GM19239 (cell line): ENCODE results near the gene SH3RF3.

Experiments
- DNase-seq: peaks from one replicate; pipeline ENCODE4 v3.0.0; 2011; ENCODE audit warnings: low spot score; ENCODE audit not compliant: insufficient read length
- FAIRE-seq: peaks from 2 replicates; lab custom pipeline; 2011; peaks lifted over from hg19 to GRCh38; lab: Jason Lieb, UNC

SH3RF3 gene

GRCh38 chr2:109128616-109129355 lies at the start of gene SH3RF3:
Gene SH3RF3 (plus strand): TSS chr2:109129205.
- DNase-seq (peak; percentile 29), FAIRE-seq (no peak)

GRCh38 chr2:109079590-109079989 lies 49.4 kb upstream of the SH3RF3 start:
- no peak for FAIRE-seq

GRCh38 chr2:109080109-109080508 lies 48.9 kb upstream of the SH3RF3 start:
- FAIRE-seq (no peak), DNase-seq (no peak)

More at GRCh38 chr2:109079590-109079989, 49.4 kb upstream of the SH3RF3 start:
- DNase-seq = no peak

- FAIRE-seq = no peak
Measured at GRCh38 chr2:109080757-109081156, 48.2 kb upstream of the SH3RF3 start.

GRCh38 chr2:109081374-109081773 lies 47.6 kb upstream of the SH3RF3 start:
- FAIRE-seq (no peak), DNase-seq (no peak)

More at GRCh38 chr2:109080757-109081156, 48.2 kb upstream of the SH3RF3 start:
- no peak for DNase-seq

- DNase-seq (no peak), FAIRE-seq (no peak)
Measured at GRCh38 chr2:109083771-109084170, 45.2 kb upstream of the SH3RF3 start.

GRCh38 chr2:109084341-109084740 lies 44.7 kb upstream of the SH3RF3 start:
- DNase-seq = no peak
- no peak for FAIRE-seq

- no peak for FAIRE-seq
- DNase-seq = no peak
Measured at GRCh38 chr2:109085912-109086742, 42.9 kb upstream of the SH3RF3 start.

GRCh38 chr2:109086743-109087020 lies 42.3 kb upstream of the SH3RF3 start:
- DNase-seq (no peak), FAIRE-seq (no peak)

GRCh38 chr2:109087055-109087663 lies 41.8 kb upstream of the SH3RF3 start:
- FAIRE-seq (no peak), DNase-seq (no peak)

GRCh38 chr2:109089602-109090300 lies 39.3 kb upstream of the SH3RF3 start:
- DNase-seq = no peak
- no peak for FAIRE-seq

- FAIRE-seq = no peak
- DNase-seq = no peak
Measured at GRCh38 chr2:109091526-109091925, 37.5 kb upstream of the SH3RF3 start.

GRCh38 chr2:109094144-109094543 lies 34.9 kb upstream of the SH3RF3 start:
- no peak for FAIRE-seq

GRCh38 chr2:109098251-109098920 lies 30.6 kb upstream of the SH3RF3 start:
- DNase-seq = no peak
- FAIRE-seq = no peak

More at GRCh38 chr2:109094144-109094543, 34.9 kb upstream of the SH3RF3 start:
- DNase-seq = no peak

GRCh38 chr2:109098921-109099273 lies 30.1 kb upstream of the SH3RF3 start:
- FAIRE-seq (no peak), DNase-seq (no peak)

GRCh38 chr2:109102588-109103233 lies 26.3 kb upstream of the SH3RF3 start:
- DNase-seq = no peak
- no peak for FAIRE-seq

- DNase-seq = no peak
- FAIRE-seq = no peak
Measured at GRCh38 chr2:109105113-109105512, 23.9 kb upstream of the SH3RF3 start.

GRCh38 chr2:109108740-109109139 lies 20.3 kb upstream of the SH3RF3 start:
- no peak for FAIRE-seq
- DNase-seq = no peak

- no peak for DNase-seq
- no peak for FAIRE-seq
Measured at GRCh38 chr2:109109342-109109741, 19.7 kb upstream of the SH3RF3 start.

GRCh38 chr2:109110170-109110569 lies 18.8 kb upstream of the SH3RF3 start:
- FAIRE-seq (no peak), DNase-seq (no peak)
